Mammary epithelial cell (primary cell): ENCODE measurements around the gene MICU2.

ENCODE experiments used
- EZH2 ChIP-seq: IDR thresholded peaks from 2 replicates; pipeline ENCODE4 v1.6.1; 2012; ENCODE audit warnings: low read length, inconsistent platforms, borderline replicate concordance
- TF ChIP-seq, protein P1 (sequence below), 2 donors: IDR thresholded peaks in 1 of 2; conservative IDR thresholded peaks in 1 of 2; 2 replicates each; pipeline ENCODE4 v1.5.1; 2011 to 2012; ENCODE audit warnings: inconsistent platforms in 2 of 2, low read length in 2 of 2, mild to moderate bottlenecking in 2 of 2, control low read depth in 1 of 2, low read depth in 1 of 2; ENCODE audit not compliant: insufficient read depth in 1 of 2; ENCODE audit errors: extremely low read depth in 1 of 2

- TF ChIP-seq, protein P1, sequence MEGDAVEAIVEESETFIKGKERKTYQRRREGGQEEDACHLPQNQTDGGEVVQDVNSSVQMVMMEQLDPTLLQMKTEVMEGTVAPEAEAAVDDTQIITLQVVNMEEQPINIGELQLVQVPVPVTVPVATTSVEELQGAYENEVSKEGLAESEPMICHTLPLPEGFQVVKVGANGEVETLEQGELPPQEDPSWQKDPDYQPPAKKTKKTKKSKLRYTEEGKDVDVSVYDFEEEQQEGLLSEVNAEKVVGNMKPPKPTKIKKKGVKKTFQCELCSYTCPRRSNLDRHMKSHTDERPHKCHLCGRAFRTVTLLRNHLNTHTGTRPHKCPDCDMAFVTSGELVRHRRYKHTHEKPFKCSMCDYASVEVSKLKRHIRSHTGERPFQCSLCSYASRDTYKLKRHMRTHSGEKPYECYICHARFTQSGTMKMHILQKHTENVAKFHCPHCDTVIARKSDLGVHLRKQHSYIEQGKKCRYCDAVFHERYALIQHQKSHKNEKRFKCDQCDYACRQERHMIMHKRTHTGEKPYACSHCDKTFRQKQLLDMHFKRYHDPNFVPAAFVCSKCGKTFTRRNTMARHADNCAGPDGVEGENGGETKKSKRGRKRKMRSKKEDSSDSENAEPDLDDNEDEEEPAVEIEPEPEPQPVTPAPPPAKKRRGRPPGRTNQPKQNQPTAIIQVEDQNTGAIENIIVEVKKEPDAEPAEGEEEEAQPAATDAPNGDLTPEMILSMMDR (conservative IDR thresholded peaks at IDR 0.05 in 1 of 2, IDR thresholded peaks at IDR 0.05 in 1 of 2; ENCODE audit: extremely low read depth in 1 of 2, insufficient read depth in 1 of 2, low read depth in 1 of 2, low read length in 2 of 2), result no peak
- TF ChIP-seq EZH2, result no peak
Measured at GRCh38 chr13:21568854-21569253, 35.1 kb downstream of the MICU2 start.
